SK-N-SH (cell line): ENCODE measurements around the gene TMEM266. TPM values are rescaled to one million over a fixed set of nuclear protein-coding genes. Genes with fewer than 3 reads are reported as not detected.

ENCODE experiments used
- CTCF ChIA-PET: fragments of 300-600, 350-600 bp; formaldehyde crosslinking; extraction: SDS; loops from one replicate; lab custom pipeline; 2021; lab: Yijun Ruan, JAX
- POLR2A ChIA-PET: fragments of 350-600 bp; sonication (Branson Sonifier 250); formaldehyde crosslinking; extraction: SDS; loops from one replicate; lab custom pipeline; 2020; ENCODE audit warnings: antibody characterized with exemption, inconsistent platforms; lab: Yijun Ruan, JAX
- DNase-seq: peaks from one replicate; pipeline ENCODE4 v3.0.0; 2012
- H2AFZ ChIP-seq: fragments of 200-600 bp; sonication (generic); 2 replicates; pipeline ENCODE4 v1.8.1; 2016; ENCODE audit warnings: antibody characterized with exemption, mild to moderate bottlenecking, low read depth
- H3F3A ChIP-seq: fragments of 200-600 bp; sonication (generic); replicated peaks from 2 replicates; pipeline ENCODE3; 2016; ENCODE audit warnings: antibody characterized with exemption, mild to moderate bottlenecking; ENCODE audit not compliant: insufficient read depth
- H3K27ac ChIP-seq, 2 experiments: fragments of 200-500 bp in 1 of 2; fragments of 200-600 bp in 1 of 2; sonication (Bioruptor generic) in 1 of 2; sonication (generic), shearing (Covaris generic) in 1 of 2; 2 replicates each; pipeline versions ENCODE4 v1.5.1 to v1.6.1; 2014 to 2016; ENCODE audit warnings: low read depth in 2 of 2, inconsistent platforms in 1 of 2, low read length in 1 of 2, mild to moderate bottlenecking in 1 of 2, mixed read lengths in 1 of 2
- H3K27me3 ChIP-seq: fragments of 200-600 bp; sonication (generic), shearing (Covaris generic); 2 replicates; pipeline ENCODE4 v1.6.1; 2016; ENCODE audit warnings: mixed run types; ENCODE audit not compliant: insufficient read depth
- H3K36me3 ChIP-seq, 2 experiments: fragments of 200-500 bp in 1 of 2; fragments of 200-600 bp in 1 of 2; sonication (Bioruptor generic) in 1 of 2; sonication (generic) in 1 of 2; replicated peaks in 1 of 2; 2 replicates each; pipeline versions ENCODE3 to v1.5.1; 2014 to 2016; ENCODE audit warnings: low read length in 1 of 2, mild to moderate bottlenecking in 1 of 2; ENCODE audit not compliant: insufficient read depth in 2 of 2, control insufficient read depth in 1 of 2
- H3K4me1 ChIP-seq, 2 experiments: fragments of 200-500 bp in 1 of 2; fragments of 200-600 bp in 1 of 2; sonication (Bioruptor generic) in 1 of 2; sonication (generic), shearing (Covaris generic) in 1 of 2; 2 replicates each; pipeline versions ENCODE4 v1.5.1 to v1.6.1; 2014 to 2016; ENCODE audit warnings: low read depth in 1 of 2, low read length in 1 of 2, mixed run types in 1 of 2; ENCODE audit not compliant: insufficient read depth in 2 of 2, control insufficient read depth in 1 of 2
- H3K4me2 ChIP-seq: fragments of 200-600 bp; sonication (generic), shearing (Covaris generic); 2 replicates; pipeline ENCODE4 v1.6.1; 2017; ENCODE audit warnings: mixed run types
- H3K4me3 ChIP-seq, 2 experiments: fragments of 200-500 bp in 1 of 2; fragments of 200-600 bp in 1 of 2; sonication (Bioruptor generic) in 1 of 2; sonication (generic), shearing (Covaris generic) in 1 of 2; 2 replicates each; pipeline versions ENCODE4 v1.5.1 to v1.8.1; 2014 to 2016; ENCODE audit warnings: low read depth in 2 of 2, inconsistent platforms in 1 of 2, low read length in 1 of 2, mild to moderate bottlenecking in 1 of 2, mixed read lengths in 1 of 2, moderate library complexity in 1 of 2
- H3K79me2 ChIP-seq: fragments of 200-600 bp; sonication (generic); 2 replicates; pipeline ENCODE4 v1.8.1; 2017; ENCODE audit warnings: mild to moderate bottlenecking; ENCODE audit not compliant: insufficient read depth
- H3K9ac ChIP-seq: fragments of 200-600 bp; sonication (generic); 2 replicates; pipeline ENCODE4 v1.6.1; 2017; ENCODE audit warnings: mixed run types
- H3K9me2 ChIP-seq: fragments of 200-600 bp; sonication (generic); 2 replicates; pipeline ENCODE4 v1.6.1; 2017; ENCODE audit warnings: mixed run types
- H3K9me3 ChIP-seq: fragments of 200-600 bp; sonication (generic); 2 replicates; pipeline ENCODE4 v1.6.1; 2017; ENCODE audit warnings: mixed run types, mild to moderate bottlenecking, moderate library complexity
- H4K20me1 ChIP-seq: fragments of 200-600 bp; sonication (generic); 2 replicates; pipeline ENCODE4 v1.6.1; 2017; ENCODE audit warnings: mild to moderate bottlenecking, mixed run types; ENCODE audit not compliant: insufficient read depth
- ELF1 ChIP-seq: IDR thresholded peaks from 2 replicates; pipeline ENCODE4 v1.4.0; 2012
- FOSL2 ChIP-seq: IDR thresholded peaks from 2 replicates; pipeline ENCODE4 v1.4.0; 2012; ENCODE audit warnings: low read depth, mild to moderate bottlenecking, moderate library complexity, borderline replicate concordance
- JUND ChIP-seq: IDR thresholded peaks from 2 replicates; pipeline ENCODE4 v1.4.0; 2012
- MXI1 ChIP-seq: IDR thresholded peaks from 2 replicates; pipeline ENCODE4 v1.6.1; 2012; ENCODE audit warnings: mild to moderate bottlenecking, low read depth, low read length, improper control_type of control experiment
- NFIC ChIP-seq: IDR thresholded peaks from 2 replicates; pipeline ENCODE4 v1.4.0; 2012; ENCODE audit warnings: borderline replicate concordance
- NRF1 ChIP-seq: IDR thresholded peaks from 2 replicates; pipeline ENCODE4 v1.6.1; 2012; ENCODE audit warnings: low read depth, mild to moderate bottlenecking, low read length
- POLR2AphosphoS5 ChIP-seq: IDR thresholded peaks from 2 replicates; pipeline ENCODE4 v1.6.1; 2012; ENCODE audit warnings: low read depth, low read length
- RCOR1 ChIP-seq: fragments of 150-350 bp; IDR thresholded peaks from 2 replicates; pipeline ENCODE4 v1.6.1; 2017; ENCODE audit warnings: antibody characterized with exemption, low read length
- RFX5 ChIP-seq: IDR thresholded peaks from 2 replicates; pipeline ENCODE4 v1.6.1; 2012; ENCODE audit warnings: mild to moderate bottlenecking, improper control_type of control experiment, low read length
- YY1 ChIP-seq: IDR thresholded peaks from 2 replicates; pipeline ENCODE4 v1.4.0; 2012; ENCODE audit warnings: low read depth, mild to moderate bottlenecking
- ZBTB33 ChIP-seq: IDR thresholded peaks from 2 replicates; pipeline ENCODE4 v1.4.0; 2012; ENCODE audit warnings: low read depth, borderline replicate concordance
- WGBS: methylation state at CpG from one replicate; pipeline ENCODE4 v1.1.6; 2017; ENCODE audit warnings: low lambda C conversion rate; 5-methylcytosine and 5-hydroxymethylcytosine counted together
- polyA plus RNA-seq, 3 experiments: library from polyadenylated mRNA; depleted of rRNA; stranded (reverse); fragments of >200 nt; gene quantifications; 2 replicates each; pipeline ENCODE4 v1.2.3, GENCODE V29; 2012
- TF ChIP-seq, protein P1 (sequence below): fragments of 150-350 bp; IDR thresholded peaks from 2 replicates; pipeline ENCODE4 v1.6.1; 2016; ENCODE audit warnings: mild to moderate bottlenecking, low read depth, low read length

The TMEM266 gene
- polyA plus RNA-seq, 1 of the 3 experiments (the other 2 are of a cell fraction), result 0.07 TPM

DNA sequence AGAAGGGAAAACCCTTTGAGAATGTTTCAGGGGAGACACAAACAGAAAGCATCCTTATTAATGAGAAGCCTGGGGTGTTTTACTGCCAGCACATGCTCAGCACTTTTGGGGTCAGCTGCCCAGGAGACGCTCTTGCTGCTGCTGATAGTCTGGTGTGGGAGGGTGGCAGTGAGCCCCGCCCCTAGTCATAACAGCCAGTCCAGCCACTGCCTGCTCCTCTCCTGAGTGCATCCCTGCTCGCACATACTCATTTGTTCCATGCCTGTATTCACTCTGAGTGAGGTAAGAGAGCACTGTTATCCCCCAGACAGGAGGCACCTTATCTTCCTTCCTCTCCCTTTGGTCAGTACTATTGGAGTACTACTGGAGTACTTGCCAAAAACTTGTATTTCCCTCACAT, 150.2 kb downstream of the TMEM266 start (continued):
- TF ChIP-seq ZBTB33, result no peak
- TF ChIP-seq, protein P1, sequence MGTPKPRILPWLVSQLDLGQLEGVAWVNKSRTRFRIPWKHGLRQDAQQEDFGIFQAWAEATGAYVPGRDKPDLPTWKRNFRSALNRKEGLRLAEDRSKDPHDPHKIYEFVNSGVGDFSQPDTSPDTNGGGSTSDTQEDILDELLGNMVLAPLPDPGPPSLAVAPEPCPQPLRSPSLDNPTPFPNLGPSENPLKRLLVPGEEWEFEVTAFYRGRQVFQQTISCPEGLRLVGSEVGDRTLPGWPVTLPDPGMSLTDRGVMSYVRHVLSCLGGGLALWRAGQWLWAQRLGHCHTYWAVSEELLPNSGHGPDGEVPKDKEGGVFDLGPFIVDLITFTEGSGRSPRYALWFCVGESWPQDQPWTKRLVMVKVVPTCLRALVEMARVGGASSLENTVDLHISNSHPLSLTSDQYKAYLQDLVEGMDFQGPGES, result no peak
- TF ChIP-seq ELF1, result no peak
- no peak for TF ChIP-seq MXI1
- TF ChIP-seq RFX5, result no peak
- TF ChIP-seq FOSL2, result no peak
- no peak for TF ChIP-seq RCOR1
- no peak for TF ChIP-seq NRF1
- no peak for TF ChIP-seq POLR2AphosphoS5
- TF ChIP-seq YY1, result no peak
- no peak for TF ChIP-seq JUND

GRCh38 chr15:76215634-76216033, 155.8 kb downstream of the TMEM266 start:
- WGBS, result 100% methylated on average over 1 of the region's 1 CpG
- H3K9me3 ChIP-seq, result no peaks in the 10 kb centered on the region
- DNase-seq, result no peak
- no peak overlapping the region for H2AFZ ChIP-seq
- ChIA-PET CTCF (interaction anchor here (0.8 to 1.5 kb wide), 3 partner anchors 9 to 20 kb away, joined by 3 to 5 read pairs (median 3); no protein-coding TSS in a partner anchor), POLR2A (no interaction called here)
- TF ChIP-seq YY1 (no peak), NRF1 (no peak)
- no peaks in the 10 kb centered on the region for H4K20me1 ChIP-seq
- H3K4me1 ChIP-seq, result peaks cover 0 to 6% of the 10 kb centered on the region in 2 experiments; a peak in 1 of 4 replicates
- no peak overlapping the region for H3K27ac ChIP-seq
- H3F3A ChIP-seq, result no peaks in the 10 kb centered on the region
- H3K27me3 ChIP-seq, result no peaks in the 10 kb centered on the region
- no peak overlapping the region for H3K4me2 ChIP-seq
- H3K79me2 ChIP-seq, result no peaks in the 10 kb centered on the region
- no peak overlapping the region for H3K9ac ChIP-seq
- H3K36me3 ChIP-seq, result peaks cover 30 to 46% of the 10 kb centered on the region in 2 experiments
- no peak overlapping the region for H3K4me3 ChIP-seq
- no peaks in the 10 kb centered on the region for H3K9me2 ChIP-seq

DNA sequence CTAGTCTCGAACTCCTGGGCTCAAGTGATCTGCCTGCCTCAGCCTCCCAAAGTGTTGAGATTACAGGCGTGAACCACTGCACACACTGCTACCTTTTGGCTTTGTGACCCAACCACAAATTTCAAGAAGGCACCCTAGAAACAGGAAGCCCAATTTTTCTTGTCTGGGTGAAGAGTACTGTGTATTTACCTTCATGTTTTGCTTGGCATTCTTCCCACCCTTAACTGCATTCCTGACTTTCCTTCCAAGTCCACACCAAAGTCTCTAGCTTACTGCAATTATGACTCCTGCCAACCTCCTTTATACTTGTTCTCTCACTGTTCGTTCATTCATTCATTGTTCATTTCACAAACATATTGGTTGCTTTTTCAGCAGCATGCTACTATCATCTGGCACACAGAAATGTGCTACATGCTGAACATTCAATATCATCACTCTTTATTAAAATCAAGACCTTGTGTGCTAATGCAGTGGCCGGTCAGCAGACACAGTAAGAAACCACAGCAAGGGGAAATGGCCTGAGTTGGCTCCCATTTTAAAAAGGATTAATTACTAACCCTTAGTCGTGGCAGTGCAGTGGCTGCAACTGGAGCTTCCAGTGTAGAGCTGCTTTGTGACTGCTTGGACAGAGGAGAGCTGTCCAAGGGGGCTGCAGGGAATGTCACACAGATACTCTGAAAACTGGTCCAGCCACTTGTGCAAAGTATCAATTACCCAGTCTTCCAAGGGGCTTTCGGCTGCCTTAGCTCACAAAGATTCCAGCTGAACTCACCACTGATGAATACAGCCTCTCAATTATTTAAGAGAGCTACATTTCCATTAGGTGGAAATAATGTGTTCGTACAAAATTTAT, 157.5 kb downstream of the TMEM266 start:
- POLR2A ChIA-PET, result no interaction called here
- Histone ChIP-seq H4K20me1 (no peaks in the 10 kb centered on the region), H3F3A (no peaks in the 10 kb centered on the region), H3K79me2 (no peaks in the 10 kb centered on the region)
- TF ChIP-seq NFIC, result peak; percentile 70
- TF ChIP-seq, protein P1, result no peak
- TF ChIP-seq, all 33 proteins: peak for 1
- no peak overlapping the region for H3K4me3 ChIP-seq
- H3K4me1 ChIP-seq, result peaks cover 0 to 6% of the 10 kb centered on the region in 2 experiments; a peak in 1 of 4 replicates
- WGBS, result 77% methylated on average over 7 of the region's 7 CpGs
- CTCF ChIA-PET, result interaction anchor here (0.9 to 1.8 kb wide), 3 partner anchors 26 to 113 kb away, joined by 3 to 5 read pairs (median 3); no protein-coding TSS in a partner anchor
- peaks cover 35% of the 10 kb centered on the region in 2 experiments for H3K36me3 ChIP-seq
- DNase-seq, result no peak
- H3K9ac ChIP-seq, result no peak overlapping the region
- no peak overlapping the region for H3K4me2 ChIP-seq
- no peaks in the 10 kb centered on the region for H3K9me2 ChIP-seq
- H3K27ac ChIP-seq, result no peak overlapping the region
- no peak overlapping the region for H2AFZ ChIP-seq
- H3K9me3 ChIP-seq, result no peaks in the 10 kb centered on the region
- no peaks in the 10 kb centered on the region for H3K27me3 ChIP-seq
